Activated CD4-positive, alpha-beta T cell treated with anti-CD3 and anti-CD28 coated beads, Interleukin-2, amount 10 ng/mL, durations not matched to agents 7 days and 5 days (primary cell): ENCODE results near the gene TMEM126B. TPM values are rescaled to one million over a fixed set of nuclear protein-coding genes. Genes with fewer than 3 reads are reported as not detected.
"Not testable (repeated sequence)": the region's sequence is repeated elsewhere in the genome, so short reads cannot be mapped to it uniquely, and the experiment has no call there.

Experiments used
- CTCF ChIA-PET: fragments of 350-600 bp; sonication (Branson Sonifier 250); formaldehyde crosslinking; loops from one replicate; lab custom pipeline; 2021; ENCODE audit warnings: antibody characterized with exemption; lab: Charles Lee
- POLR2A ChIA-PET: fragments of 350-600 bp; sonication (Branson Sonifier 250); formaldehyde crosslinking; loops from one replicate; lab custom pipeline; 2021; ENCODE audit warnings: antibody characterized with exemption; lab: Charles Lee
- DNase-seq: peaks from one replicate; pipeline ENCODE4 v3.0.0-alpha.2; 2020
- H3K27ac Mint-ChIP-seq: one replicate; pipeline ENCODE4 v1.8.0; 2021; ENCODE audit warnings: mild to moderate bottlenecking, moderate library complexity, mixed read lengths
- H3K27me3 Mint-ChIP-seq: one replicate; pipeline ENCODE4 v1.8.0; 2021; ENCODE audit warnings: mixed read lengths
- H3K36me3 Mint-ChIP-seq: one replicate; pipeline ENCODE4 v1.8.0; 2021; ENCODE audit warnings: low read depth, mixed read lengths
- H3K4me1 Mint-ChIP-seq: one replicate; pipeline ENCODE4 v1.8.0; 2021; ENCODE audit warnings: mixed read lengths
- H3K4me3 Mint-ChIP-seq: one replicate; pipeline ENCODE4 v1.8.0; 2021; ENCODE audit warnings: mild to moderate bottlenecking, moderate library complexity, mixed read lengths
- H3K9me3 Mint-ChIP-seq: one replicate; pipeline ENCODE4 v1.8.0; 2021; ENCODE audit warnings: mixed read lengths
- total RNA-seq, 2 experiments: library from RNA; stranded (reverse); gene quantifications; one replicate each; pipeline ENCODE4 v1.2.3, GENCODE V29; 2021

The TMEM126B gene
- 10 to 100 TPM; 52.7 to 56.7 TPM for total RNA-seq

DNA sequence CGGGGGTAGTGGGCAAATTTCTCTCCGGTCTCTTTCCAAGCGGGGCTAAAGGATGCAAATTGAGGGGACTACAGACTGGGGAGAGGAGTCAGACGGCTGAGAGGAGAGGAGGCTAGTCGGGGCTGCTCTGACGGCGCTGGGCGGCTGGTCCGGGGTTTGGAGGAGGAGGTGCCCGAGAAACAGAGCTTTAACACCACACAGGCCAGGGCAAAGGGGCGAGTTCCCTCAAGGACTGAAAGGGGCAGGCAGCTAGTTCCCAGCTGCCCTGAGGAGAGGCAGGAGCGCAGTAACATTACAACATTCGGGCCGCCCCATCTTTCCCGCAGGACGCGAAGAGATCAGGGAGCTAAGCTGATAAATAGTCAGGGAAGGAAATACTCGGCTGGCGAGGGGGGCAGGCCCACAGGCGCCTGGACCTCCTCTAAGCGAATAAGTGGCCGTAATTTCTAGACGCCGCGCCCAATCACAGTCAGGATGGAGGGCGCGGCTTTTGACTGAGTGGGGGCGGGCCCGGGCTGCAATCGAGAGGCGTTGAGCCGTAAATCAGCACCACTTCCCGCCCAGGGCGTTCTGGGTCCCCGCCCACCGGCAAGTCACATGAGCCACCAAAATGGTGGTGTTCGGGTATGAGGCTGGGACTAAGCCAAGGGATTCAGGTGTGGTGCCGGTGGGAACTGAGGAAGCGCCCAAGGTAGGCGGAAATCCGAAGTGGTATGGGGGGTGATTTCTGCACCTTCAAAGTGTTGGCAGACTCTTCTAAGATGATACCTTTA is at the start of gene TMEM126B:
Gene TMEM126B, plus strand, starts transcription at position 596 of the 773 bp plus-strand sequence. Its CDS starts 15 bp downstream, at position 611.
- peaks cover 10% of the 10 kb centered on the region for H3K27me3 Mint-ChIP-seq
- H3K36me3 Mint-ChIP-seq: peaks cover 21% of the 10 kb centered on the region
- DNase-seq: peak; percentile 98
- ChIA-PET CTCF (interaction anchor here (0.9 to 1.4 kb wide), 3 partner anchors 9 to 20 kb away, joined by 5 to 6 read pairs (median 5); partner anchors contain the start of gene TMEM126A), POLR2A (interaction anchor here (0.6 to 2.2 kb wide), 4 partner anchors 19 to 617 kb away, joined by 3 to 5 read pairs (median 4); partner anchors contain the start of genes EED and TMEM126A)
- no peaks in the 10 kb centered on the region for H3K9me3 Mint-ChIP-seq
- H3K4me3 Mint-ChIP-seq: peak within 1 kb of the TSS; percentile 99
- peaks cover 48% of the 10 kb centered on the region for H3K4me1 Mint-ChIP-seq
- H3K27ac Mint-ChIP-seq: peak within 1 kb of the TSS; percentile 97

DNA sequence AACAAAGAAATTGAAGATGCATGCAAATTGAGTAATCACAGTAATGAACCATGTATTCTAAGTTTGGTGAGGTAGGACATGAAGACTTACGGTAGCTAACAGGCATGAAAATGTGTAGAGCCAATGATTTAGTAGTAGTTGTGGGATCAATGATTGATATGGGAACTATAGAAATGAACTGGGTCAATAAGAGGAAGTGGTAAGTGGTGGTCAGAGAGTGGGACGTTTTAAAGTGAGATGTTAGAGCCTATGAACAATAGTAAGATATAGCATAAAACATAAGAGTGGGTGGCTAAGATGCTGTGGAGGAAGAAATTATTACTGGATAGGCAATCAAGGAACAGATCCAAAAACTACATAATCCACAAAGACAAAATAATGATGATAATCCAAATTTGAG is 46.3 kb upstream of the TMEM126B start:
- peaks cover 2% of the 10 kb centered on the region for H3K9me3 Mint-ChIP-seq
- CTCF ChIA-PET: no interaction called here
- no peak overlapping the region for H3K4me3 Mint-ChIP-seq
- POLR2A ChIA-PET: no interaction called here
- no peak for DNase-seq
- no peaks in the 10 kb centered on the region for H3K4me1 Mint-ChIP-seq
- no peak overlapping the region for H3K27ac Mint-ChIP-seq
- no peaks in the 10 kb centered on the region for H3K36me3 Mint-ChIP-seq
- peaks cover 21% of the 10 kb centered on the region for H3K27me3 Mint-ChIP-seq

DNA sequence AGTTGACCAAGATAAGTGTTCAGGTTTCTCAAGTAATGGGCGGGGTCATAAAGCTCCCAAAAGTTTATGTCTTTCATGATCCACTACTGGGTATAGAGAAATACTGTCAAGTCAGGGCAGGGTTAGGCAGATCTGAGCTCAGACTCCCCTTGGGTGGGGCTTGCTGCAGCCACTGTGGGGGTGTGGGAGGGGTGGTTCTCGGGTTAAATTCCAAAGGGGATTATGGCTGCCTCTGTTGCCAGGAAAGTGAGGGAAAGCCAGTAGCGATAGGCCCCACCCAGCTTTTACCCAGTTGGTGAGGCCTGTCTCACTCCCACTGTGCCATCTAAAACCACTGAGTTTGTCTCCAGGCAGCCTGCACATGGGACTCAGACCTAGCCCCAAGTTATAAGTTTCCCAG is 39.0 kb upstream of the TMEM126B start:
- H3K27ac Mint-ChIP-seq: no peak overlapping the region
- ChIA-PET POLR2A (no interaction called here), CTCF (interaction anchor here (0.8 to 1.1 kb wide), 2 partner anchors 12 to 266 kb away, joined by 3 read pairs; partner anchors contain the start of gene CCDC83)
- H3K4me1 Mint-ChIP-seq: no peaks in the 10 kb centered on the region
- peaks cover 4% of the 10 kb centered on the region for H3K9me3 Mint-ChIP-seq
- H3K36me3 Mint-ChIP-seq: no peaks in the 10 kb centered on the region
- H3K27me3 Mint-ChIP-seq: peaks cover 23% of the 10 kb centered on the region
- DNase-seq: no peak
- no peak overlapping the region for H3K4me3 Mint-ChIP-seq

DNA sequence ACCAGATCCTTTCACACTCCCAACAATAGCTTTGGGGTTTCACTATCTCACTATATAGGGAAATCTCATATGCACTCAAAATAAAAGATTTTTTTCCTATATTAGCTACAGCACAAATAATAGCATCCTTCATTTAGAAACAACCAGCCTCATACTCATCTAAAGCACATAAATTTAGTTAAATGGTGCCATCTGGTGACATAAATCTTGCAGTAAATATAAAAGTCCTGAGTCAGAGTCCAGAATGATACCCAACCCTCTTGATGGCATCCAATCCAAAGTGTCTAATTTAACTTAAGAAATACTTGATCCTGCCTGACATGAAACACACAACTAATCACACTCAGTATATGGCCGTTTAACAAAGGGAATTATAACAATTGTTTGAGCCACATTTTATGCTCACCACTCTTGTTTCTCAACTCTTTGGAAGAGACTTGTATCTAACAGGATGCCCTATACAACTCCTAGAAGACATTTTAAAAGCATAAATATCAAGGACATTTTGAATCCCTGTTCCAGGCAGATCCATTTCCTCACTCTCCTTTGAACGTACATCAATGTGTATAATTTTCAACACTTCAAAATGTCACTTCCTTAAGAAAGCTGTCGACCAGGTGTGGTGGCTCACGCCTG is 37.4 kb upstream of the TMEM126B start:
- Mint-ChIP-seq H3K4me1 (no peaks in the 10 kb centered on the region), H3K36me3 (no peaks in the 10 kb centered on the region), H3K9me3 (peaks cover 4% of the 10 kb centered on the region), H3K27me3 (peaks cover 13% of the 10 kb centered on the region), H3K27ac (no peak overlapping the region), H3K4me3 (no peak overlapping the region)
- POLR2A ChIA-PET: no interaction called here
- CTCF ChIA-PET: interaction anchor here (0.6 kb wide), 1 partner anchor 755 kb away, joined by 3 read pairs; no protein-coding TSS in a partner anchor
- DNase-seq: no peak

DNA sequence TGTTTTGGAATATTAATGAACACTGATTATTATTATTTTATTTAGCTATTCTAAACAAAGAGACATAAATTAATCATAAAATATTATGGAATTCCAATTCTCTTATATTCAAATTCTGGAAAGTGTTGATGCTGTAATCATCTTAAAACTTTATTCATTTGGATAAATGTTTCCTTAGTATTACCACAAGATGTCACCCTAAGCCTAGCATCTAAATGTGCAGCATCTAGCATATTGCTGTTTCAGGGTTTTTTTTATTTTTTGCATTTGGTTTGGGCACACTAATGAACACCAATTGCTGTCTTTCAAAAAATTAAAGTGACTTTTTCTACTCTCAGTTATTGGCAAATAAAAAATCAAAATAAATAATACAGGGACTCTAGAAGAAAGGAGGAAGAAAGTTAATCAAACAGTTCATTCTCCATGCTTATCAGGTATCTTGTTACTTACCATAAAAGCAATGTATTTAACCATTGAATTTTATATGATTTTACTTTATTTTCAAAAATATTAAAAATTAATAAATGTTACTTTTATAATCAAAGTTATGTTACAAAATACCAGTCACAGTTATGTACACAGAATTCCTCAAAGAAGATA is 33.0 kb upstream of the TMEM126B start:
- no peak overlapping the region for H3K4me3 Mint-ChIP-seq
- no peaks in the 10 kb centered on the region for H3K36me3 Mint-ChIP-seq
- CTCF ChIA-PET: interaction anchor here (0.6 kb wide), 1 partner anchor 226 kb away, joined by 5 read pairs; no protein-coding TSS in a partner anchor
- no peak overlapping the region for H3K27ac Mint-ChIP-seq
- no peaks in the 10 kb centered on the region for H3K9me3 Mint-ChIP-seq
- POLR2A ChIA-PET: no interaction called here
- peaks cover 2% of the 10 kb centered on the region for H3K27me3 Mint-ChIP-seq
- DNase-seq: peak; percentile 27
- H3K4me1 Mint-ChIP-seq: no peaks in the 10 kb centered on the region

DNA sequence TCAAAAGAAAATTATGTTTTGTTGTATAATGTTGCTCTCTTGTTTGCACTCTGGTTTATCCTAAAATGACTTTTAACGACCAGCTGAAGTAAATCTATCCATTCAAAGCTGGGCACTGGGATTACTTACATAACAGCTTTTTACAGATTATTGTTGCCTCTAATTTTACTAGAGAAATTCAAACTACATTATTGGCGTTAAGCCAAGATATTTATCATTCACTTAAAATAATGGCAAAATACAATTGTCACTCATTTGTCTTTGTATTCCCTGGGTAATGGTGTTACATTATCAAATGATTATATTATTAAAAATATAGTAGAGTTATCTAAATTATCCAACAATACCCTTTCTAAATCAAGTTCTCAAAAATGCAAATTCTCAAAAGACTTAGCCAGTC is 31.5 kb upstream of the TMEM126B start:
- no peak overlapping the region for H3K4me3 Mint-ChIP-seq

DNA sequence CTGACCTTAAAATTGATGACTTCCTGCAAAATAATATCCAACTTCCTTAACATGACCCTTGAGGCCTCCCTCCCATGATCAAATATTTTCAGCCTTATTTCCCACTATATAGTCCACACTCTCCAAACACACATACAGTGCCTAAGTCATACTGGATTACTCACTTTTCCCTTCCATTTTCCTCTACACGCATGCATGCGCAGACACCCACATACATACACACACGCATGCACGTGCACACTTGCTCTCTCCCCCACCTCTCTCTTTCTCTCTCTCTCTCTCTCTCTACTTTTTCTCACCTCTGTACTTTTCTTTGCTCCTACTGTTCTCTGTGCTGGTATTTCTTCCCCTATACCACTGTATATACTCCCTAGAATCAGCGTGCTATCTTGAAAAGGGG is 29.3 kb upstream of the TMEM126B start:
- no peak overlapping the region for H3K4me3 Mint-ChIP-seq
- POLR2A ChIA-PET: no interaction called here
- no peak for DNase-seq
- H3K9me3 Mint-ChIP-seq: no peaks in the 10 kb centered on the region
- H3K27me3 Mint-ChIP-seq: peaks cover 2% of the 10 kb centered on the region
- no peaks in the 10 kb centered on the region for H3K36me3 Mint-ChIP-seq
- no peak overlapping the region for H3K27ac Mint-ChIP-seq
- CTCF ChIA-PET: interaction anchor here (0.8 kb wide), 1 partner anchor 387 kb away, joined by 3 read pairs; no protein-coding TSS in a partner anchor
- H3K4me1 Mint-ChIP-seq: no peaks in the 10 kb centered on the region

More for the DNA sequence above, 31.5 kb upstream of the TMEM126B start:
- Mint-ChIP-seq H3K27me3 (peaks cover 2% of the 10 kb centered on the region), H3K9me3 (no peaks in the 10 kb centered on the region), H3K4me1 (no peaks in the 10 kb centered on the region), H3K36me3 (no peaks in the 10 kb centered on the region), H3K27ac (no peak overlapping the region)
- ChIA-PET POLR2A (no interaction called here), CTCF (interaction anchor here (1.0 kb wide), 1 partner anchor 1705 kb away, joined by 3 read pairs; no protein-coding TSS in a partner anchor)
- no peak for DNase-seq

DNA sequence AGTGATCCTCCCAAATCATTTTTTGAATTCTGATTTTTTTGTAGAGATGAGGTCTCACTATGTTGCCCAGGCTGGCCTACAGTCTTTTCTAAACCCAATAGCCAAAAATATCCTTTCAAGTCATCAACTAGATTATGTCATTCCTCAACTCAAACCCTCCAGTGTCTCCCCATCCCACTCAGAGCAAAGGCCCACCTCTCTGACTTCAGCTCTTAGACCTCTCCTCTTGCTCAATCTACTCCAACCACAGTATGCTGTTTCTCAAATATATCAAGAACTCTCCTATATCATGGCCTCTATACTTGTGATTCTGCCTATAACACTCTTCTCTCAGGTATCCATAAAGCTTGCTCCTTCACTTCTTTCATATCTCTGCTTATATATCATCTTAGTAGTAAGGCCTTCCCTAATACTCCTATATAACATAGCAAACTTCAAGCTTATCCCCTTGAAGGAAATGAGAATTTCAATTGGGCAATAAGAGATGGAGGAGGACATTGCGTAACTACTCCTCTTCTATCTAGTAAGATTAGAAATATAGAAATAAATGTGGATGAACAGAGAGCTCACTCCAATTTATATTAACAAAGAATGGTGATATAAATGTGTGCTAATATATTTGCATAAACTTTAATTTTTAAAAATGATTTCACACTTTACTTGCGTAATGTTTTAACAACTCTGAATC is 25.7 kb upstream of the TMEM126B start:
- Mint-ChIP-seq H3K27me3 (peaks cover 2% of the 10 kb centered on the region), H3K27ac (no peak overlapping the region), H3K36me3 (no peaks in the 10 kb centered on the region), H3K4me3 (no peak overlapping the region), H3K9me3 (no peaks in the 10 kb centered on the region), H3K4me1 (peaks cover 2% of the 10 kb centered on the region)
- DNase-seq: no peak
- CTCF ChIA-PET: no interaction called here
- POLR2A ChIA-PET: no interaction called here

DNA sequence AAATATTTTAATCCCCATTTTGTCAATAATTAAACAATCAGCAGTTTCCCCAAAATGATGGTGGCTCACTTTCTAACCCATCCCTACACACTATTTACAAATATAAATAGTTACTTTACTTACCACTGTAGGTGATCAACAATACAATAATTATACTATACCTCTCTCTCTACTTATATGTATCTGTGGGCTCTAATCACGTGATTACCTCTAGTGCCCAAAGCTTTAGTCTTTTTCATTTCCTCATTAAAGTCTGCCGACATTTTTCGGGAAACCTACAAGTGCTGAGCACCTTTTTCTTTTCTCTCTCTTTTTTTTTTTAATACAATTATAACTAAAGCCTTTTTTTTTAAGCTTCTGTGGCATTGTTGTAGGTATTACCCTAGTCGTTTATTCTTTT is 25.2 kb upstream of the TMEM126B start:
- no peaks in the 10 kb centered on the region for H3K36me3 Mint-ChIP-seq
- DNase-seq: no peak
- H3K27ac Mint-ChIP-seq: no peak overlapping the region
- peaks cover 2% of the 10 kb centered on the region for H3K27me3 Mint-ChIP-seq
- POLR2A ChIA-PET: interaction anchor here (0.7 kb wide), 1 partner anchor 900 kb away, joined by 3 read pairs; no protein-coding TSS in a partner anchor
- H3K9me3 Mint-ChIP-seq: no peaks in the 10 kb centered on the region
- peaks cover 2% of the 10 kb centered on the region for H3K4me1 Mint-ChIP-seq
- CTCF ChIA-PET: no interaction called here
- H3K4me3 Mint-ChIP-seq: no peak overlapping the region

DNA sequence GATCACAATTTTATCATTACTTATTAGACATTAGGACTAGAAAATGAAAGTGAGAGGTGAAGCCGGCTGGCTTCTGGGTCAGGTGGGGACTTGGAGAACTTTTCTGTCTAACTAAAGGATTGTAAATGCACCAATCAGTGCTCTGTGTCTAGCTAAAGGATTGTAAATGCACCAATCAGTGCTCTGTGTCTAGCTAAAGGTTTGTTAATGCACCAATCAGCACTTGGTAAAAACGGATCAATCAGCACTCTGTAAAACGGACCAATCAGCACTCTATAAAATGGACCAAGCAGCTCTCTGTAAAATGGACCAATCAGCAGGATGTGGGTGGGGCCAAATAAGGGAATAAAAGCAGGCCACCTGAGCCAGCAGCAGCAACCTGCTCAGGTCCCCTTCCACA is 22.2 kb upstream of the TMEM126B start:
- H3K4me3 Mint-ChIP-seq, CTCF ChIA-PET, H3K4me1 Mint-ChIP-seq, POLR2A ChIA-PET, DNase-seq, H3K27ac Mint-ChIP-seq, H3K27me3 Mint-ChIP-seq, H3K36me3 Mint-ChIP-seq, H3K9me3 Mint-ChIP-seq: not testable (repeated sequence)

DNA sequence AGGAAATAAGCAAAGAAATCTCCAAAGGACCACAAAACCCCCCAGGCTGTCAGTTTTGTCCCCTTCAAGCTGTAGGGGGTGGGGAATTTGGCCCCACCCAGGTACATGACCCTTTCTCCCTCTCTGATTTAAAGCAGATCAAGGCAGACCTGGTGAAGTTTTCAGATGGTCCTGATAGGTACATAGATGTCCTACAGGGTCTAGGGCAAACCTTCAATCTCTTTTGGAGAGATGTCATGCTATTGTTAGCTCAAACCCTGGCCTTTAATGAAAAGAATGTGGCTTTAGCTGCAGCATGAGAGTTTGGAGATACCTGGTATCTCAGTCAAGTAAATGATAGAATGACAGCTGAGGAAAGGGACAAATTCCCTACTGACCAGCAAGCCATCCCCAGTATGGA is 19.8 kb upstream of the TMEM126B start:
- H3K9me3 Mint-ChIP-seq, CTCF ChIA-PET, H3K4me1 Mint-ChIP-seq, POLR2A ChIA-PET, H3K27ac Mint-ChIP-seq, DNase-seq, H3K36me3 Mint-ChIP-seq, H3K27me3 Mint-ChIP-seq, H3K4me3 Mint-ChIP-seq: not testable (repeated sequence)

DNA sequence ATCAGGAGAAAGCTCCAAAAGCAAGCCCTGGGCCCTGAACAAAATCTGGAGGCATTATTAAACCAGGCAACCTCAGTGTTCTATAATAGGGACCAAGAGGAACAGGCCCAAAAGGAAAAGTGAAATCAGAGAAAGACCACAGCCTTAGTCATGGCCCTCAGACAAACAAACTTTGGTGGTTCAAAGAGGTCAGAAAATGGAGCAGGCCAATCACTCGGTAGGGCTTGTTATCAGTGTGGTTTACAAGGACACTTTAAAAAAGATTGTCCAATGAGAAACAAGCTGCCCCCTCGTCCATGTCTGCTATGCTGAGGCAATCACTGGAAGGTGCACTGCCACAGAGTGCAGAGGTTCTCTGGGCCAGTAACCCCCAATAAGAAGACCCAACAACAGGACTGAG is 19.1 kb upstream of the TMEM126B start:
- DNase-seq, H3K4me3 Mint-ChIP-seq, H3K27me3 Mint-ChIP-seq, H3K4me1 Mint-ChIP-seq, H3K36me3 Mint-ChIP-seq, POLR2A ChIA-PET, H3K9me3 Mint-ChIP-seq, H3K27ac Mint-ChIP-seq: not testable (repeated sequence)
- CTCF ChIA-PET: interaction anchor here (1.5 kb wide), 1 partner anchor 11 kb away, joined by 4 read pairs; no protein-coding TSS in a partner anchor
